Nucleus accumbens (tissue), 56 donors: ENCODE results near the gene MAP3K13.
A peak's percentile ranks its signal among the peaks of the same experiment; 100 is the strongest.

Experiments
- DNase-seq, 56 donors: peaks; one replicate each; lab custom pipeline; 2025; lab: John Stamatoyannopoulos, UW

The MAP3K13 gene

DNA sequence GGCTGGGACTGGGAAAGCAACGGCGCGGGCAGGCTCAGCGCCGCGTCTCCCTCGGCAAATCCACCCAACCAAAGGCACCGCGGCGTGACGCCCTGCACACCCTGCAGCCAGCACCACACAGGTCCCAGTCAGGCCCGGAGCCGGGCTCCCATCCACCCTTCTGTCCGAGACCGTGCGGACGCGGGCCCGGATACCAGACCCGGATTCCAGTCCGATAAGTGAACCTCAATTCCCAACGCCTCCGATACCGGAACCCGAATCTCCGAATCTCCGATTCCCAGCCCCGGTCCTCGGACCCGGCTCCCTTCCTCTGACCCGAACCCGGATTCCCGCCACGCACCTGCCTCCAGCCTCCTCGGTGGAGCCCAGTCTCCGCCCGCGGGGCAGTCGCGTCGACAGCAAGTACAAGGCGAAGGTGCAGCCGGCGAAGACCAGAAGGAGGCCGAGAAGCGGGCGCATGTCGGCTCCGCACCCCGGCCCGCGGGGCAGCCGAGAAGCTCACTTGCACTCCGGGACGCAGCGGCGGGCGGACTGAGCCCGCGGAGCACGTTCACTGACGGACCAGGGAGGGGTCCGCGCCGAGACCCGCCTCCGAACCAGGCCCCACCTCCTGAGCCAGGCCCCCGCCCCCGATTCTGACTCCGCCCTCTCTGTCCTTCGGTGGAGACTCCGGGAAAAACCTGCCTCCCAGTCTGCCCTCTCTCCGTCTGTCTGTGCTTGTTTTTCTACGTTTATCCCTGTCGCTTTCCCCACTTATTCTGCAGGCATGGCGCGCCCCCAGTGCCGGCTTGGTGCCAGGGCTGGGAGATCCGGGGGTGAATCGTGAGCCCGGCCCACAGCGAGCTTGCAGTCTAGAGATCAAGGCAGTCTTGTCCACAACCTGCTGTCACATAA is 135.8 kb downstream of the MAP3K13 start, which contains the start of gene TMEM41A:
TSS of gene TMEM41A (minus strand) at position 533 of the 894 bp plus-strand sequence. CDS start at position 459, 74 bp downstream.
- DNase-seq: peak; percentile 20 to 96 (median 86)

GRCh38 chr3:185502987-185503386 is 140.1 kb downstream of the MAP3K13 start:
- no peak for DNase-seq

DNA sequence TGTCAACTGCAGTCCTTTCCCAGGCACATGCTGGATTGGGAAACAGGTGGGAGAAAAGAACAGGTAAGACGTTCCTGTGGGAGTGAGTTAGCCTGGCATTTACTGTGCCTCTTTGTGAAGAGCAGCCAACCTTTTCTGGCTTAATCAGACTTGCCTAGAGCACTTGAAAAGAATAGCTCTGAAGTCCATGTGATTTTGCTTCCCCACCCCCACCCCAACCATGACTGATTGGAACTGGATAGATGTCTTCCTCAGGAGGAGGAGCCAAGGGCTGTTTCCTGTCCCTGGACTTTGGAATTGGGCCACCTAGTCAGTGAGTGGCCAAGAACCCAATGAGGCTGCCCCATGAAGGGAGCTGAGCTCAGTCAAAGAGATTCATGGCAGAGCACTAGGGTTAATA is 140.6 kb downstream of the MAP3K13 start:
- DNase-seq: no peak

- DNase-seq: no peak
These were observed 141.7 kb downstream of the MAP3K13 start for GRCh38 chr3:185504636-185505035.

- no peak for DNase-seq
These were observed 144.9 kb downstream of the MAP3K13 start for GRCh38 chr3:185507883-185508282.

GRCh38 chr3:185508335-185508991 is 145.5 kb downstream of the MAP3K13 start:
- no peak for DNase-seq

DNA sequence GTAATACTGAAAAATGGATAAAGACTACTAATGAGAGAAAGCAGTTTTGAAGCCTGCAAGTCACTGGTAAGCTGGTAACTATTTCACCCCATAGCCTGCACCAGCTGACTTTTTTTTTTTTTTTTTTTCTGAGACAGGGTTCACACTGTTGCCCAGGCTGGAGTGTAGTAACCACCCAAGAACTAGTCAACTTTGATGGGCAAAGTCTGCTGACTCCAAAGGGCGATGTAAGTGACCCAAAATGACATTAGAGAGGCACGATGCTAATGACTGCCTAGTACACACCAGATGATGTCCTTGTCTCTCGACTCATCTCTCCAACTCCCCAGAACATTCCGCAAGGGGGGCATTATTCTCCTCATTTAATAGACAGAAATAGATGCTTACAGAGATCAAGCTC is 148.8 kb downstream of the MAP3K13 start:
- DNase-seq: no peak

GRCh38 chr3:185517387-185518130 is 154.6 kb downstream of the MAP3K13 start:
- no peak for DNase-seq

GRCh38 chr3:185519021-185519420 is 156.1 kb downstream of the MAP3K13 start:
- DNase-seq: no peak

- DNase-seq: peak in 1 of 56 donors; percentile 7
These were observed 158.6 kb downstream of the MAP3K13 start for GRCh38 chr3:185521349-185522138.

GRCh38 chr3:185526349-185526951 is 163.5 kb downstream of the MAP3K13 start:
- no peak for DNase-seq

- DNase-seq: no peak
These were observed 164.4 kb downstream of the MAP3K13 start for GRCh38 chr3:185527364-185527763.

GRCh38 chr3:185528532-185528931 is 165.6 kb downstream of the MAP3K13 start:
- no peak for DNase-seq

DNA sequence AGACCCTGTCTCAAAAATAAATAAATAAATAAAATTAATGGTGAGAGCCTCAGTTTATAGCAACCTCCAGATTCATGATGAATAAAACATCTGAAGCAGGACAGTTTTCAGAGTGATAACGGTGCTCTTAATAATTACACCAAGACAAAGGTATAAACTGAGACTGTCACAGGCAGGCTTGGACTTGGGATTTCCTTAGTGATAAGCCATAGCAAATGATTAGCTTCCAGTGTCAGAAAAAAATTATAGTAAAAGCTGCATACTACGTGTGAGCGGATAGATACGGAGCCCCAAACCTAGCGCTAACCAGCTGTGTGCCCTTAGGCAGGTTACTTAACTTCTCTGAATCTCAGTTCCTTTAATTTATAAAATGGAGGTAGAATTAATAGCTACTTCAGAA is 167.9 kb downstream of the MAP3K13 start:
- DNase-seq: no peak

- DNase-seq: peak in 1 of 56 donors; percentile 6
These were observed 170.0 kb downstream of the MAP3K13 start for GRCh38 chr3:185532901-185533300.

- DNase-seq: no peak
These were observed 171.6 kb downstream of the MAP3K13 start for GRCh38 chr3:185534511-185534910.

DNA sequence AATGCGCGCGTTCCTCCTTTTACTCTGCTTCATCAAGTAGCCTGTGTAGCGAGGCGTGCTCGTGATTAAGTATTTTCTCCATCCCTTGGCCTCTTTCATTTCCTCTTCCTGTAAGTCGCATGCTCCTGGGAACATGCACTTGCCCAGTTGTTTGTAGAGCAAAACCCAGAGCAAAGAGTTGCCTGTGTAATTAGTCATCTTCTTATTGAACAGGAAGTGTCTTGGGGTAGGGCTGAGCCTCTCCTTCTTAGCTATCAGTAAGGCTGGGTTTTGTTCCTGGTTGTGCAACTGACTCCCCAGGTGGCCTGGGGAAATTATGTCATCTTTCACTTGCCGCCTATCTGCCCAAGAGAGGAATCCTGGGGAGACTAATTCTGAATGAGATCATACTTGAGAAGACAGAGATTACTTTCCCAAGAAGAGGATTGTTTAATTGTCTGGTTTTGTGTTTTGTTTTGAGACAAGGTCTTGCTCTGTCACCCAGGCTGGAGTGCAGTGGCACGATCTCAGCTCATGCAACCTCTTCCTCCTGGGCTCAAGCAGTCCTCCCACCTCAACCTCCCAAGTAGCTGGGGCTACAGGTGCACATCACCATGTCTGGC is 174.5 kb downstream of the MAP3K13 start:
- DNase-seq: no peak
